Uterus (tissue), 4 donors: Measurements from ENCODE around the gene NXPH4. TPM values are rescaled to one million over a fixed set of nuclear protein-coding genes. Genes with fewer than 3 reads are reported as not detected.

Experiments used
- DNase-seq, 2 donors: peaks; one replicate each; pipeline ENCODE4 v3.0.0-alpha.2; 2019 to 2020
- H3K27ac ChIP-seq, 2 donors: fragments of 200-600 bp; sonication (generic); 1 replicate in 1 of 2; 2 replicates in 1 of 2; pipeline ENCODE4 v1.5.1; 2016 to 2018
- H3K27me3 ChIP-seq, 2 donors: fragments of 200-600 bp; sonication (generic); one replicate each; pipeline ENCODE4 v1.5.1; 2018 to 2019; ENCODE audit warnings: control low read depth in 1 of 2
- H3K36me3 ChIP-seq, 2 donors: fragments of 200-600 bp; sonication (generic); one replicate each; pipeline ENCODE4 v1.5.1; 2019; ENCODE audit warnings: control low read depth in 1 of 2
- H3K4me1 ChIP-seq, 2 donors: fragments of 200-600 bp; sonication (generic); one replicate each; pipeline ENCODE4 v1.5.1; 2018 to 2019; ENCODE audit warnings: control low read depth in 1 of 2
- H3K4me3 ChIP-seq, 2 donors: fragments of 200-600 bp; sonication (generic); 1 replicate in 1 of 2; 2 replicates in 1 of 2; pipeline ENCODE4 v1.5.1; 2018 to 2019; ENCODE audit warnings: mild to moderate bottlenecking in 1 of 2
- H3K9me3 ChIP-seq, 2 donors: fragments of 200-600 bp; sonication (generic); one replicate each; pipeline ENCODE4 v1.5.1; 2019; ENCODE audit warnings: control low read depth in 1 of 2
- CTCF ChIP-seq, 4 experiments: fragments of 200-600 bp in 2 of 4; fragments of 450-650 bp in 2 of 4; sonication (generic) in 2 of 4; IDR thresholded peaks; one replicate each; pipeline ENCODE4 v1.5.1; 2016 to 2019; ENCODE audit warnings: antibody characterized with exemption in 4 of 4, mild to moderate bottlenecking in 2 of 4, moderate library complexity in 1 of 4
- POLR2A ChIP-seq, 2 donors: fragments of 450-650 bp; IDR thresholded peaks; one replicate each; pipeline ENCODE4 v1.6.1; 2016; ENCODE audit warnings: antibody characterized with exemption in 2 of 2, mild to moderate bottlenecking in 1 of 2, moderate library complexity in 1 of 2
- intact Hi-C: fragments of 100-400 bp; cut with DNase I; formaldehyde crosslinking; loops from one replicate; pipeline ENCODE4 v1.15.1; 2023; ENCODE audit warnings: low total_unique reads
- total RNA-seq, 4 donors: library from RNA; depleted of rRNA in 3 of 4; stranded (reverse); fragments of >200 nt in 3 of 4; gene quantifications; one replicate each; pipeline versions ENCODE4 v1.1.0 to v1.2.4, GENCODE V29; 2014 to 2023
- donor health status: DM: yes; HTN: yes; CAD: no.

The NXPH4 gene
- total RNA-seq, 4 donors from 2014 or later: 6.3 TPM; not detected in 3

DNA sequence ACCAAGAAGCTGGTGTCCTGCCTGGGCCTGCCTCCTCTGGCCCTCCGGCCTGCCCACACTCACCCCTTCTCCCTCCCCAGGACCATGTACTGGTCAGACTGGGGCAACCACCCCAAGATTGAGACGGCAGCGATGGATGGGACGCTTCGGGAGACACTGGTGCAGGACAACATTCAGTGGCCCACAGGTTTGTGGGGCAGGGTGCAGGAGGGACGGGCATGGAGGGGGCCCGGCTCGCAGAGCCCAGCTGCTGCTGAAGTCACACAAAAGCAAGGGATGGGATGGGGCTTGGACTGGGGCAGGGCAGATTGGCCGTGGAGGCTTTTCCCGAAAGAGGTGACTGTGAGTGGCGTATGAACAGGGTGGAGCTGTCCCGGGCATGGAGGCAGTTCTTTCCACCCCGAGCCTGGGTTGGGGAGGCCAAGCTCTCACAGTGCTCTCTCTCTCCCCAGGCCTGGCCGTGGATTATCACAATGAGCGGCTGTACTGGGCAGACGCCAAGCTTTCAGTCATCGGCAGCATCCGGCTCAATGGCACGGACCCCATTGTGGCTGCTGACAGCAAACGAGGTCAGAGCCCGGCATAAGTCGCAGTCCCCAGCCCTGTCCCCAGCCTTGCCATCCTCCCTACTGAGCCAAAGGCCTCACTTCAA is 7.8 kb upstream of the NXPH4 start:
- intact Hi-C loops: no loop called here
- no peaks in the 10 kb centered on the region for H3K4me1 ChIP-seq
- DNase-seq: no peak
- no peak overlapping the region for H3K27ac ChIP-seq
- no peak overlapping the region for H3K4me3 ChIP-seq
- no peaks in the 10 kb centered on the region for H3K36me3 ChIP-seq
- TF ChIP-seq CTCF (IDR thresholded peaks at IDR 0.05): no peak
- TF ChIP-seq POLR2A (IDR thresholded peaks at IDR 0.05): no peak
- no peaks in the 10 kb centered on the region for H3K9me3 ChIP-seq
- no peaks in the 10 kb centered on the region for H3K27me3 ChIP-seq

GRCh38 chr12:57209916-57210315 is 6.7 kb upstream of the NXPH4 start:
- no peak for TF ChIP-seq POLR2A (IDR thresholded peaks at IDR 0.05)
- TF ChIP-seq CTCF (IDR thresholded peaks at IDR 0.05): no peak
- intact Hi-C loops: no loop called here
- H3K9me3 ChIP-seq: no peaks in the 10 kb centered on the region
- no peak overlapping the region for H3K27ac ChIP-seq
- no peaks in the 10 kb centered on the region for H3K36me3 ChIP-seq
- no peak overlapping the region for H3K4me3 ChIP-seq
- DNase-seq: no peak
- H3K27me3 ChIP-seq: no peaks in the 10 kb centered on the region
- peaks cover 0 to 5% of the 10 kb centered on the region in 2 donors for H3K4me1 ChIP-seq

- intact Hi-C loops: no loop called here
- no peaks in the 10 kb centered on the region for H3K36me3 ChIP-seq
- peaks cover under 1 to 3% of the 10 kb centered on the region in 2 donors for H3K27me3 ChIP-seq
- no peak for TF ChIP-seq CTCF (IDR thresholded peaks at IDR 0.05)
- TF ChIP-seq POLR2A (IDR thresholded peaks at IDR 0.05): no peak
- no peak overlapping the region for H3K4me3 ChIP-seq
- DNase-seq: no peak
- no peak overlapping the region for H3K27ac ChIP-seq
- no peaks in the 10 kb centered on the region for H3K9me3 ChIP-seq
- peaks cover 0 to 5% of the 10 kb centered on the region in 2 donors for H3K4me1 ChIP-seq
Measured at GRCh38 chr12:57210461-57210860, 6.1 kb upstream of the NXPH4 start.

DNA sequence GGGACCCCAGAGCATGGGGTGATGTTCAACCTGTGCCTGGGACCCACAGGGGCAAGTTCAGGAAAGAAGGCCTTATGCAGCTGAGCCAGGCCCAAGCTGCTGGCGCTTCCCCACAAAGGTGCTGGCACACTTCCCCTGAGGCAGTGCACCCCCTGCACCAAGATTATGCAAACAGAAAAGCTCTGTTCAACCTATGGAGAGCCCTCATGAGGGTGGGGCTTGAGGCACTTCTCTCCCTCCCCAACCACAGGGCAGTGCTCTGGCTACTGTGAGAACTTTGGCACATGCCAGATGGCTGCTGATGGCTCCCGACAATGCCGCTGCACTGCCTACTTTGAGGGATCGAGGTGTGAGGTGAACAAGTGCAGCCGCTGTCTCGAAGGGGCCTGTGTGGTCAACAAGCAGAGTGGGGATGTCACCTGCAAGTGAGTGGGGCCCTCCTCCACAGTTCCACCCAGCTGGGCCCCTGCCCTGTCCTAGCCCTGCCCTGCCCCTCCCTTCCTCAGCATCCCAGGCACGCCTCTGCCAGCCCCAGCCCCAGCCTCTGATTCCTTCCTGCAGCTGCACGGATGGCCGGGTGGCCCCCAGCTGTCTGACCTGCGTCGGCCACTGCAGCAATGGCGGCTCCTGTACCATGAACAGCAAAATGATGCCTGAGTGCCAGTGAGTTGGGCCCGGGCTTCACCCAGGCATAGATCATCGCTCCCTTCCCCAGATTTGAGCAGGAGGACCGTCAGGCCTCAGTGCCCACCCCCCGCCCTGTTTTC is 5.5 kb upstream of the NXPH4 start:
- no peak overlapping the region for H3K4me3 ChIP-seq
- intact Hi-C loops: no loop called here
- no peaks in the 10 kb centered on the region for H3K36me3 ChIP-seq
- peaks cover 7 to 9% of the 10 kb centered on the region in 2 donors for H3K27me3 ChIP-seq
- no peaks in the 10 kb centered on the region for H3K9me3 ChIP-seq
- no peak overlapping the region for H3K27ac ChIP-seq
- no peak for DNase-seq
- peaks cover 0 to 8% of the 10 kb centered on the region in 2 donors for H3K4me1 ChIP-seq
- TF ChIP-seq POLR2A (IDR thresholded peaks at IDR 0.05) (no peak), CTCF (IDR thresholded peaks at IDR 0.05) (no peak)
